GM19438 (cell line): Measurements from ENCODE around the gene TRAPPC1.
A peak's percentile ranks its signal among the peaks of the same experiment; 100 is the strongest.
"Not testable (repeated sequence)": the region's sequence is repeated elsewhere in the genome, so short reads cannot be mapped to it uniquely, and the experiment has no call there.

ENCODE experiments used
- ATAC-seq: cut with Tn5 transposase; IDR thresholded peaks from one replicate; pipeline ENCODE4 v1.9.1; 2021; ENCODE audit warnings: low read depth; ENCODE audit not compliant: unreplicated experiment

Gene TRAPPC1

GRCh38 chr17:7931709-7932482 is at the start of gene TRAPPC1, which contains the start of gene CNTROB:
Gene TRAPPC1 (minus strand): TSS chr17:7931946. CDS start chr17:7931829, 117 bp downstream.
Gene CNTROB (plus strand): TSS chr17:7932206. CDS start chr17:7933080, 874 bp downstream.
- ATAC-seq, result peak; percentile 90

- ATAC-seq, result no peak
These were observed 46.1 kb upstream of the TRAPPC1 start for GRCh38 chr17:7977805-7978204.

GRCh38 chr17:7977039-7977438 is 45.3 kb upstream of the TRAPPC1 start:
- no peak for ATAC-seq

- no peak for ATAC-seq
These were observed 42.9 kb upstream of the TRAPPC1 start for GRCh38 chr17:7974638-7975131.

- no peak for ATAC-seq
These were observed 40.5 kb upstream of the TRAPPC1 start for GRCh38 chr17:7972131-7972785.

GRCh38 chr17:7971651-7972050 is 39.9 kb upstream of the TRAPPC1 start:
- no peak for ATAC-seq

- no peak for ATAC-seq
These were observed 37.7 kb upstream of the TRAPPC1 start for GRCh38 chr17:7969433-7969832.

GRCh38 chr17:7967751-7968150 is 36.0 kb upstream of the TRAPPC1 start:
- ATAC-seq, result no peak

- no peak for ATAC-seq
These were observed 29.7 kb upstream of the TRAPPC1 start for GRCh38 chr17:7961421-7961820.

GRCh38 chr17:7959503-7960253 is 27.9 kb upstream of the TRAPPC1 start:
- ATAC-seq, result no peak

GRCh38 chr17:7956228-7956965 is 24.7 kb upstream of the TRAPPC1 start:
- no peak for ATAC-seq

GRCh38 chr17:7955414-7956227 is 23.9 kb upstream of the TRAPPC1 start:
- no peak for ATAC-seq

GRCh38 chr17:7953266-7953665 is 21.5 kb upstream of the TRAPPC1 start:
- not testable (repeated sequence) for ATAC-seq

- ATAC-seq, result no peak
These were observed 19.5 kb upstream of the TRAPPC1 start for GRCh38 chr17:7951143-7951792.

GRCh38 chr17:7950578-7950977 is 18.8 kb upstream of the TRAPPC1 start:
- no peak for ATAC-seq

- no peak for ATAC-seq
These were observed 15.9 kb upstream of the TRAPPC1 start for GRCh38 chr17:7947651-7948050.

- no peak for ATAC-seq
These were observed 14.7 kb upstream of the TRAPPC1 start for GRCh38 chr17:7946441-7946840.

GRCh38 chr17:7945651-7946050 is 13.9 kb upstream of the TRAPPC1 start:
- no peak for ATAC-seq

GRCh38 chr17:7944326-7944725 is 12.6 kb upstream of the TRAPPC1 start:
- no peak for ATAC-seq
